ENCODE measurements around the gene CTSO. TPM values are rescaled to one million over a fixed set of nuclear protein-coding genes. Genes with fewer than 3 reads are reported as not detected.

Gene CTSO
- total RNA-seq, 1 experiment from 2014 or later: 0.57 TPM

DNA sequence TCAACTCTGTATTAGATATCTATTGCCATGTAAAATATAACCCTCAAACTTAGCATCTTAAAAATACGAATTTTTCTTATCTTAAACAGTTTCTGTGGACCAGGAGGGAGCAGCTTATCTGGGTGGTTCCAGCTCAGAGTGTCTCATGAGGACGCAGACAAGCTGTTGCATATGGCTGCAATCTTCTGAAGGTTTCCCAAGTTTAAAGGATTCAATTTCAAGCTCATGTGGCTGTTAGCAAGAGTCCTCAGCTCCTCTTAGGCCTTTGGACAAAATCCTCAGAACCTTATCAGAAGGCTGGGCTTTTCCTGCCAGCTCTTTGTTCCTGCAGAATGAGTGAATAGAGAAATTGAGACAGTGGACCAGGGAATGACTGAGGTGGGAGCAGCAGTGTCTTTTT lies 2.8 kb upstream of the CTSO start (continued):
- TF ChIP-seq ZNF274 (IDR thresholded peaks at IDR 0.05; ENCODE audit: low read depth, low read length) (no peak), POLR2A (IDR thresholded peaks at IDR 0.05; ENCODE audit: borderline replicate concordance, extremely low read depth, insufficient read depth, insufficient read length) (no peak), CEBPB (IDR thresholded peaks at IDR 0.05; ENCODE audit: low read depth) (no peak), POLR2AphosphoS5 (IDR thresholded peaks at IDR 0.05; ENCODE audit: low read depth, low read length) (no peak)

DNA sequence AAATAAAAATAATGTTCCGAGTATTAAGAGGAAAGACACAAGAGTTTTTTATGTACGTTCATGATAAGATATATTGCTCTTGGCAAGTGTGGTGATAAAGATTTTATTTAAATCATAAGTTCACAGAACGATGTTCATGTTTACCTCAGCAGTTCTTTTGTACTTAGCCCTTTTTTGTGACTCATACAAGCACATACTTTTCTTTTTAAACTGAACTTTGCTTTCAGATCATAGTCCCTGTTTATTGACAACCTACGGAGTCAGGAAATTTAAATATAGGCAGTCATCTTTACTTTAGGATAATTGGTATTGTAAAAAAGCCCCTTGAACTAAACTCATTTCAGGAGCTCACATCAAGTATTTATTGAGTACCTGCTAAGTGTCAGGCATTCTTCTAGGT lies 1.3 kb upstream of the CTSO start:
- ATAC-seq: no peak
- no peak overlapping the region for H3K4me3 ChIP-seq (replicated peaks in 1 of 2; ENCODE audit: low read depth in 1 of 2, low read length in 2 of 2)
- no TSS peak for BruUV-seq (replicated peaks)
- no peak overlapping the region for H2AFZ ChIP-seq (ENCODE audit: low read depth, low read length, poor library complexity, severe bottlenecking)
- no peak overlapping the region for H3K4me2 ChIP-seq (ENCODE audit: low read length)
- no peaks in the 10 kb centered on the region for H3K36me3 ChIP-seq (ENCODE audit: control insufficient read depth in 1 of 2, insufficient read depth in 2 of 2, low read length in 2 of 2)
- H3K27me3 ChIP-seq (ENCODE audit: insufficient read depth, low read length): no peaks in the 10 kb centered on the region
- no peaks in the 10 kb centered on the region for H4K20me1 ChIP-seq (ENCODE audit: insufficient read depth)
- H3K4me1 ChIP-seq (ENCODE audit: control insufficient read depth in 1 of 2, insufficient read depth in 2 of 2, low read length in 2 of 2): peaks cover 0 to 6% of the 10 kb centered on the region in 2 experiments; a peak in 1 of 4 replicates
- DNase-seq (ENCODE audit: low read depth, low spot score): no peak
- ChIA-PET POLR2A (no interaction called here), RAD21 (ENCODE audit: low non-redundant PET in 1 of 2, low total read pairs in 2 of 2, uncharacterized antibody in 2 of 2, unreplicated experiment in 2 of 2) (no interaction called here), CTCF (no interaction called here)
- H3K27ac ChIP-seq (ENCODE audit: low read depth, low read length): no peak overlapping the region
- H3K79me2 ChIP-seq (ENCODE audit: insufficient read depth, low read length): no peaks in the 10 kb centered on the region
- H3K9me3 ChIP-seq (ENCODE audit: control insufficient read depth in 1 of 2, insufficient read depth in 1 of 2, low read depth in 1 of 2, low read length in 2 of 2): no peaks in the 10 kb centered on the region
- intact Hi-C loops (cut with micrococcal nuclease): no loop called here
- no peak overlapping the region for H3K9ac ChIP-seq (ENCODE audit: low read length)
- TF ChIP-seq EZH2 (IDR thresholded peaks at IDR 0.05) (no peak), CBX3 (IDR thresholded peaks at IDR 0.05; ENCODE audit: low read depth) (no peak), CEBPB (IDR thresholded peaks at IDR 0.05; ENCODE audit: low read depth) (no peak), YY1 (IDR thresholded peaks at IDR 0.05; ENCODE audit: extremely low read depth, insufficient replicate concordance, low read depth, low read length) (no peak), ZNF274 (IDR thresholded peaks at IDR 0.05; ENCODE audit: low read depth, low read length) (no peak), FOSL1 (IDR thresholded peaks at IDR 0.05; ENCODE audit: low read depth) (no peak), SP1 (IDR thresholded peaks at IDR 0.05; ENCODE audit: low read depth) (no peak), JUND (IDR thresholded peaks at IDR 0.05) (no peak), POLR2A (IDR thresholded peaks at IDR 0.05; ENCODE audit: borderline replicate concordance, extremely low read depth, insufficient read depth, insufficient read length) (no peak), ELF1 (IDR thresholded peaks at IDR 0.05; ENCODE audit: borderline replicate concordance, low read depth) (no peak), EGR1 (IDR thresholded peaks at IDR 0.05; ENCODE audit: low read depth) (no peak)
- TF ChIP-seq, protein P1, sequence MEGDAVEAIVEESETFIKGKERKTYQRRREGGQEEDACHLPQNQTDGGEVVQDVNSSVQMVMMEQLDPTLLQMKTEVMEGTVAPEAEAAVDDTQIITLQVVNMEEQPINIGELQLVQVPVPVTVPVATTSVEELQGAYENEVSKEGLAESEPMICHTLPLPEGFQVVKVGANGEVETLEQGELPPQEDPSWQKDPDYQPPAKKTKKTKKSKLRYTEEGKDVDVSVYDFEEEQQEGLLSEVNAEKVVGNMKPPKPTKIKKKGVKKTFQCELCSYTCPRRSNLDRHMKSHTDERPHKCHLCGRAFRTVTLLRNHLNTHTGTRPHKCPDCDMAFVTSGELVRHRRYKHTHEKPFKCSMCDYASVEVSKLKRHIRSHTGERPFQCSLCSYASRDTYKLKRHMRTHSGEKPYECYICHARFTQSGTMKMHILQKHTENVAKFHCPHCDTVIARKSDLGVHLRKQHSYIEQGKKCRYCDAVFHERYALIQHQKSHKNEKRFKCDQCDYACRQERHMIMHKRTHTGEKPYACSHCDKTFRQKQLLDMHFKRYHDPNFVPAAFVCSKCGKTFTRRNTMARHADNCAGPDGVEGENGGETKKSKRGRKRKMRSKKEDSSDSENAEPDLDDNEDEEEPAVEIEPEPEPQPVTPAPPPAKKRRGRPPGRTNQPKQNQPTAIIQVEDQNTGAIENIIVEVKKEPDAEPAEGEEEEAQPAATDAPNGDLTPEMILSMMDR (IDR thresholded peaks at IDR 0.05 in 2 of 3, conservative IDR thresholded peaks at IDR 0.05 in 1 of 3; ENCODE audit: borderline replicate concordance in 1 of 3, insufficient read depth in 1 of 3, low read depth in 2 of 3, low read length in 2 of 3): no peak
- TF ChIP-seq, protein P2, sequence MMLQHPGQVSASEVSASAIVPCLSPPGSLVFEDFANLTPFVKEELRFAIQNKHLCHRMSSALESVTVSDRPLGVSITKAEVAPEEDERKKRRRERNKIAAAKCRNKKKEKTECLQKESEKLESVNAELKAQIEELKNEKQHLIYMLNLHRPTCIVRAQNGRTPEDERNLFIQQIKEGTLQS (IDR thresholded peaks at IDR 0.05): no peak
- no peaks in the 10 kb centered on the region for H3K9me2 ChIP-seq (ENCODE audit: insufficient read depth)

Measured in HCT116 (cell line).